Trophoblast cell (in vitro differentiated cells and primary cell): Measurements from ENCODE around the gene JAK2.

ENCODE experiments used
- DNase-seq, 2 donors: peaks; one replicate each; pipeline ENCODE4 v3.0.0-alpha.2; 2016
- H2AFZ ChIP-seq: 2 replicates; pipeline ENCODE4 v1.6.1; 2013; ENCODE audit warnings: low read length, moderate library complexity, mild to moderate bottlenecking; ENCODE audit not compliant: insufficient read depth, poor library complexity
- H2AK5ac ChIP-seq: 2 replicates; pipeline ENCODE4 v1.6.1; 2013; ENCODE audit warnings: mild to moderate bottlenecking, low read length
- H2BK120ac ChIP-seq: 2 replicates; pipeline ENCODE4 v1.6.1; 2013; ENCODE audit warnings: low read length, mild to moderate bottlenecking, moderate library complexity; ENCODE audit not compliant: insufficient read depth, poor library complexity
- H2BK12ac ChIP-seq: 2 replicates; pipeline ENCODE4 v1.6.1; 2013; ENCODE audit warnings: mild to moderate bottlenecking, low read length, moderate library complexity
- H2BK5ac ChIP-seq: 2 replicates; pipeline ENCODE4 v1.6.1; 2013; ENCODE audit warnings: low read length, low read depth, moderate library complexity, mild to moderate bottlenecking; ENCODE audit not compliant: poor library complexity
- H3K14ac ChIP-seq: 2 replicates; pipeline ENCODE4 v1.6.1; 2013; ENCODE audit warnings: mild to moderate bottlenecking, low read length
- H3K18ac ChIP-seq: 2 replicates; pipeline ENCODE4 v1.6.1; 2013; ENCODE audit warnings: mild to moderate bottlenecking, low read length
- H3K23ac ChIP-seq: 2 replicates; pipeline ENCODE4 v1.6.1; 2013; ENCODE audit warnings: low read length
- H3K27ac ChIP-seq: 2 replicates; pipeline ENCODE4 v1.5.1; 2013; ENCODE audit warnings: low read depth, mild to moderate bottlenecking, inconsistent platforms, low read length, moderate library complexity
- H3K27me3 ChIP-seq: 2 replicates; pipeline ENCODE4 v1.6.1; 2013; ENCODE audit warnings: inconsistent platforms, mild to moderate bottlenecking, low read length, moderate library complexity; ENCODE audit not compliant: insufficient read depth
- H3K36me3 ChIP-seq, 2 experiments: 1 replicate in 1 of 2; 2 replicates in 1 of 2; pipeline ENCODE4 v1.6.1; 2013; ENCODE audit warnings: low read length in 2 of 2, mild to moderate bottlenecking in 2 of 2, moderate library complexity in 1 of 2; ENCODE audit not compliant: insufficient read depth in 2 of 2, control insufficient read depth in 1 of 2
- H3K4ac ChIP-seq: 2 replicates; pipeline ENCODE4 v1.6.1; 2013; ENCODE audit warnings: low read depth, mild to moderate bottlenecking, low read length, moderate library complexity
- H3K4me1 ChIP-seq, 2 experiments: 1 replicate in 1 of 2; 2 replicates in 1 of 2; pipeline ENCODE4 v1.6.1; 2013; ENCODE audit warnings: low read length in 2 of 2, mild to moderate bottlenecking in 2 of 2, moderate library complexity in 1 of 2; ENCODE audit not compliant: insufficient read depth in 2 of 2, control insufficient read depth in 1 of 2
- H3K4me2 ChIP-seq: 2 replicates; pipeline ENCODE4 v1.6.1; 2013; ENCODE audit warnings: inconsistent platforms, mild to moderate bottlenecking, low read length, moderate library complexity
- H3K4me3 ChIP-seq: 2 replicates; pipeline ENCODE4 v1.5.1; 2013; ENCODE audit warnings: mild to moderate bottlenecking, low read depth, low read length, inconsistent platforms
- H3K79me1 ChIP-seq: one replicate; pipeline ENCODE4 v1.6.1; 2013; ENCODE audit warnings: low read length
- H3K79me2 ChIP-seq: 2 replicates; pipeline ENCODE4 v1.6.1; 2013; ENCODE audit warnings: low read length, mild to moderate bottlenecking; ENCODE audit not compliant: control insufficient read depth, insufficient read depth, poor library complexity
- H3K9ac ChIP-seq: 2 replicates; pipeline ENCODE4 v1.6.1; 2013; ENCODE audit warnings: mild to moderate bottlenecking, low read length
- H3K9me3 ChIP-seq: 2 replicates; pipeline ENCODE4 v1.6.1; 2013; ENCODE audit warnings: low read depth, mild to moderate bottlenecking, control low read depth, inconsistent platforms, low read length; ENCODE audit not compliant: insufficient read depth
- H4K12ac ChIP-seq: 2 replicates; pipeline ENCODE4 v1.6.1; 2013; ENCODE audit warnings: low read depth, mild to moderate bottlenecking, low read length, moderate library complexity
- H4K8ac ChIP-seq: 2 replicates; pipeline ENCODE4 v1.6.1; 2013; ENCODE audit warnings: low read depth, mild to moderate bottlenecking, low read length, moderate library complexity
- H4K91ac ChIP-seq: one replicate; pipeline ENCODE4 v1.6.1; 2013; ENCODE audit warnings: low read depth, mild to moderate bottlenecking, low read length, moderate library complexity
- WGBS: extraction: QIAGEN DNeasy Blood & Tissue Kit; methylation state at CpG from one replicate; pipeline ENCODE4 v1.1.7; 2013; ENCODE audit warnings: missing lambda C conversion rate; ENCODE audit not compliant: insufficient read length, insufficient coverage; ENCODE audit errors: extremely low coverage; 5-methylcytosine and 5-hydroxymethylcytosine counted together

JAK2 gene

DNA sequence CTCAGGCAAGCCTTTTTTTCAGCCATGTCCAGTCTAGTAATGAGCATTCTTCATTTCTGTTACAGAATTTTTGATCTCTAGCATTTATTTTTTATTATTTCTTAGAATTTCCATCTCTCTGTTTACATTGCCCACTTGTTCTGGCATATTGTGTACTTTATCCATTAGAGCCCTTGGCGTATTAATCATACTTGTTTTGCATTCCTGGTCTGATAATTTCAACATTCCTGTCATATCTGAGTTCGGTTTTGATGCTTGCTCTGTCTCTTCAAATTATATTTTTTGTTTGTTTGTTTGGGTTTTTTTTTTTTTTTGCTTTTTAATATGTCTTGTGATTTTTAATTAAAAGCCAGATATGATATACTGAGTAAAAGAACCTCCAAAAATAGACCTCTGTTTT, 23.0 kb upstream of the JAK2 start:
- no peak overlapping the region for H3K4me2 ChIP-seq
- H3K18ac ChIP-seq: no peak overlapping the region
- H2AK5ac ChIP-seq: no peak overlapping the region
- H4K12ac ChIP-seq: no peak overlapping the region
- no peak overlapping the region for H3K9ac ChIP-seq
- H3K27me3 ChIP-seq: no peaks in the 10 kb centered on the region
- no CpG with 5 or more reads among the region's 2 CpGs for WGBS
- no peak overlapping the region for H2BK5ac ChIP-seq
- H3K79me1 ChIP-seq: no peaks in the 10 kb centered on the region
- no peaks in the 10 kb centered on the region for H3K79me2 ChIP-seq
- no peak overlapping the region for H3K4ac ChIP-seq
- peak in 1 of 2 donors; percentile 27 for DNase-seq
- H4K91ac ChIP-seq: no peak overlapping the region
- H3K14ac ChIP-seq: no peak overlapping the region
- no peaks in the 10 kb centered on the region for H3K4me1 ChIP-seq
- no peaks in the 10 kb centered on the region for H3K9me3 ChIP-seq
- H2BK120ac ChIP-seq: no peak overlapping the region
- H3K4me3 ChIP-seq: no peak overlapping the region
- no peak overlapping the region for H2BK12ac ChIP-seq
- no peak overlapping the region for H3K23ac ChIP-seq
- H3K27ac ChIP-seq: no peak overlapping the region
- no peak overlapping the region for H2AFZ ChIP-seq
- H4K8ac ChIP-seq: no peak overlapping the region
- no peaks in the 10 kb centered on the region for H3K36me3 ChIP-seq

DNA sequence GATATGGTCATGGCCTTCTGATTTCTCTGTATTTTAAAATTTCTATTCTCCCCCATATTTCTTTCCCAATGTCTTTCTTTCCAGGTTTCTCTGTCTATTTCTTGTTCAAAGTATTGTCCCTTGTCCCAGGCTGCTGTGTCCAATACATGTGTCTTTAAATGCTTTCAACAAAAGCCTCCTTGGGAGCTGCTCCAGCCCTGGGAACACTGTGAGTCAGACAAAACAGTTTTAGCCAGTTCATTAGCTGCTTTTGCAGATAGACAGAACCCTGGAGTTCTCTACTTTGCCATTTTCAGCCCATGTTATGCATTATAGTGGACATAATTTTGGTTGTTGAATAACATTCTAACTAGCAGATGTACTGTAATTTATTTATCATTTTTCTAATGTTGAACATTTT, 20.5 kb upstream of the JAK2 start:
- Histone ChIP-seq H2BK12ac (no peak overlapping the region), H3K36me3 (no peaks in the 10 kb centered on the region), H3K27me3 (no peaks in the 10 kb centered on the region), H2AK5ac (no peak overlapping the region), H4K91ac (no peak overlapping the region), H3K18ac (no peak overlapping the region), H2BK120ac (no peak overlapping the region), H3K79me1 (no peaks in the 10 kb centered on the region), H3K14ac (no peak overlapping the region), H4K12ac (no peak overlapping the region), H3K4me3 (no peak overlapping the region), H3K4ac (no peak overlapping the region), H3K4me1 (no peaks in the 10 kb centered on the region), H3K27ac (no peak overlapping the region), H4K8ac (no peak overlapping the region), H3K79me2 (no peaks in the 10 kb centered on the region), H2BK5ac (no peak overlapping the region), H3K9ac (no peak overlapping the region), H3K4me2 (no peak overlapping the region), H2AFZ (no peak overlapping the region), H3K9me3 (no peaks in the 10 kb centered on the region), H3K23ac (no peak overlapping the region)
- no peak for DNase-seq

GRCh38 chr9:4965174-4965821, 19.8 kb upstream of the JAK2 start:
- Histone ChIP-seq H3K18ac (no peak overlapping the region), H2BK120ac (no peak overlapping the region), H2AK5ac (no peak overlapping the region), H3K79me1 (no peaks in the 10 kb centered on the region), H3K36me3 (no peaks in the 10 kb centered on the region), H3K27ac (no peak overlapping the region), H3K4me2 (no peak overlapping the region), H4K8ac (no peak overlapping the region), H3K4me3 (no peak overlapping the region), H3K4me1 (no peaks in the 10 kb centered on the region), H3K27me3 (no peaks in the 10 kb centered on the region), H3K9me3 (no peaks in the 10 kb centered on the region), H3K23ac (no peak overlapping the region), H3K4ac (no peak overlapping the region), H4K12ac (no peak overlapping the region), H3K9ac (no peak overlapping the region), H3K79me2 (no peaks in the 10 kb centered on the region), H2BK12ac (no peak overlapping the region), H2BK5ac (no peak overlapping the region), H2AFZ (no peak overlapping the region), H3K14ac (no peak overlapping the region), H4K91ac (no peak overlapping the region)
- DNase-seq: no peak
- WGBS: no CpG with 5 or more reads among the region's 2 CpGs

DNA sequence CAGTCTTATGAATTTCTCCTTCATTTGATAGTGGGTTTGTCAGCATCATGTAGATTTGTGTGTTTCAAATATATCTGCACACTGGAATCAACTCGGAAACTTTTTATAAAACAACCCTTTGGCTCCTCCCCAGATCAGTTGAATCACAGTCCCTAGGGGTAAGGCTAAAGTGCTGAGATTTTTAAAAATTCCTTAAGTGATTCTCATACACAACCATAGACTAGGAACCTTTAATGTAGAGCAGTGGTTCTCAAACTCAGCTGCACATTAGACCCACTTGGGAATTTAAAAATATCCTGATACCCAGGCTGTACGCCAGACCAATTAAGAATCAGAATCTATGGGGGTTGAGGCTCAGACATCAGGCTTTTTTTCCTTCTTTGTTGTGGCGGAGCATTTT, 17.5 kb upstream of the JAK2 start:
- H3K27ac ChIP-seq: no peak overlapping the region
- no peak overlapping the region for H3K4me3 ChIP-seq
- no peak overlapping the region for H4K8ac ChIP-seq
- no peak overlapping the region for H3K4me2 ChIP-seq
- H3K18ac ChIP-seq: no peak overlapping the region
- H4K12ac ChIP-seq: no peak overlapping the region
- DNase-seq: no peak
- H3K9me3 ChIP-seq: no peaks in the 10 kb centered on the region
- no peaks in the 10 kb centered on the region for H3K36me3 ChIP-seq
- no peak overlapping the region for H3K9ac ChIP-seq
- no peak overlapping the region for H2AK5ac ChIP-seq
- no peak overlapping the region for H4K91ac ChIP-seq
- no peaks in the 10 kb centered on the region for H3K79me1 ChIP-seq
- no CpG with 5 or more reads among the region's 3 CpGs for WGBS
- H2BK120ac ChIP-seq: no peak overlapping the region
- H3K27me3 ChIP-seq: no peaks in the 10 kb centered on the region
- H3K4ac ChIP-seq: no peak overlapping the region
- H2BK12ac ChIP-seq: no peak overlapping the region
- H3K23ac ChIP-seq: no peak overlapping the region
- no peak overlapping the region for H2AFZ ChIP-seq
- H2BK5ac ChIP-seq: no peak overlapping the region
- H3K14ac ChIP-seq: no peak overlapping the region
- no peaks in the 10 kb centered on the region for H3K4me1 ChIP-seq
- H3K79me2 ChIP-seq: no peaks in the 10 kb centered on the region
